OCI-LY3 (cell line): ENCODE data around the gene SECISBP2.
"Not testable (repeated sequence)": the region's sequence is repeated elsewhere in the genome, so short reads cannot be mapped to it uniquely, and the experiment has no call there.

Experiments
- H2AFZ ChIP-seq: fragments of 200-600, 300-600 bp; shearing (Covaris generic); 2 replicates; pipeline ENCODE4 v1.6.0; 2014; ENCODE audit warnings: antibody characterized with exemption, low read depth, low read length
- H3K27ac ChIP-seq: fragments of 200-600, 300-600 bp; sonication (generic); 2 replicates; pipeline ENCODE4 v1.5.1; 2014; ENCODE audit warnings: mild to moderate bottlenecking, low read length, moderate library complexity, mixed read lengths
- H3K27me3 ChIP-seq: fragments of 200-600, 300-600 bp; sonication (generic); 2 replicates; pipeline ENCODE4 v1.6.1; 2014; ENCODE audit warnings: low read depth, low read length, mixed read lengths
- H3K36me3 ChIP-seq: fragments of 200-600, 300-600 bp; sonication (generic); replicated peaks from 2 replicates; pipeline ENCODE3; 2014; ENCODE audit warnings: low read depth, low read length, mixed read lengths
- H3K4me1 ChIP-seq: fragments of 300-600, 200-600 bp; sonication (generic); 2 replicates; pipeline ENCODE4 v1.6.1; 2014; ENCODE audit warnings: low read length, mixed read lengths
- H3K4me2 ChIP-seq: fragments of 200-600, 300-600 bp; sonication (generic); 2 replicates; pipeline ENCODE4 v1.6.1; 2014; ENCODE audit warnings: low read length, mixed read lengths
- H3K4me3 ChIP-seq: fragments of 300-600, 200-600 bp; sonication (generic); 2 replicates; pipeline ENCODE4 v1.5.1; 2014; ENCODE audit warnings: antibody characterized with exemption, mild to moderate bottlenecking, low read length, moderate library complexity
- H3K79me2 ChIP-seq: fragments of 300-600, 200-600 bp; shearing (Covaris generic); 2 replicates; pipeline ENCODE4 v1.6.1; 2014; ENCODE audit warnings: mild to moderate bottlenecking, low read length, mixed read lengths
- H3K9ac ChIP-seq: fragments of 300-600, 200-600 bp; shearing (Covaris generic); 2 replicates; pipeline ENCODE4 v1.6.0; 2014; ENCODE audit warnings: mild to moderate bottlenecking, low read length, moderate library complexity
- H3K9me3 ChIP-seq: fragments of 200-600, 300-600 bp; shearing (Covaris generic); 2 replicates; pipeline ENCODE4 v1.6.1; 2014; ENCODE audit warnings: low read length, mixed read lengths; ENCODE audit not compliant: insufficient read depth
- H4K20me1 ChIP-seq: fragments of 200-600, 300-600 bp; sonication (generic); 2 replicates; pipeline ENCODE4 v1.6.1; 2016; ENCODE audit warnings: low read length, mixed read lengths; ENCODE audit not compliant: insufficient read depth
- EZH2phosphoT487 ChIP-seq: fragments of 200-600 bp; shearing (Covaris generic); IDR thresholded peaks from 2 replicates; pipeline ENCODE4 v1.6.1; 2018; ENCODE audit warnings: antibody characterized with exemption, mixed run types, low read depth
- TF ChIP-seq, protein P1 (sequence below): fragments of 200-600, 300-600 bp; sonication (generic); IDR thresholded peaks from 2 replicates; pipeline ENCODE4 v1.5.1; 2014; ENCODE audit warnings: antibody characterized with exemption, low read length, low read depth

SECISBP2 gene

DNA sequence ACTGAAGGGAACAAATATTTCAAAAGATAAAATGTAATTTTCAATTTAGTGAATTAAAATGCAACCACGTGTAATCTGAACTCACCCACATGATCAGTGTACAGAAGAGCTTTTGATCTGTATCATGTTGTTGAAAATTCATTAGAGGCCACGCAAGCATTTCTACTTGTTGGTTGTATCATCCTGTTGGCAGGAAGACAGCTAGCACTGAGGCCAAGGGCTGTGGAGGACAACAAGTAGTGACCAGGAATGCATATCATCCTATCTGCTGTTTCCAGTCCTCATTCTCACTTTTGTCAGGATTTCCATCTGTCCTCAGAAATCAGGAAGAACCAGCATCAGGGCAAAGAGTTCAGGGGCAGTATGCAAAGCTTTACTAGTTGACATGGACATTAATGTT, 37.2 kb upstream of the SECISBP2 start:
- no peak overlapping the region for H3K4me3 ChIP-seq
- no peak overlapping the region for H2AFZ ChIP-seq
- H3K27ac ChIP-seq: no peak overlapping the region
- TF ChIP-seq EZH2phosphoT487: no peak
- TF ChIP-seq, protein P1, sequence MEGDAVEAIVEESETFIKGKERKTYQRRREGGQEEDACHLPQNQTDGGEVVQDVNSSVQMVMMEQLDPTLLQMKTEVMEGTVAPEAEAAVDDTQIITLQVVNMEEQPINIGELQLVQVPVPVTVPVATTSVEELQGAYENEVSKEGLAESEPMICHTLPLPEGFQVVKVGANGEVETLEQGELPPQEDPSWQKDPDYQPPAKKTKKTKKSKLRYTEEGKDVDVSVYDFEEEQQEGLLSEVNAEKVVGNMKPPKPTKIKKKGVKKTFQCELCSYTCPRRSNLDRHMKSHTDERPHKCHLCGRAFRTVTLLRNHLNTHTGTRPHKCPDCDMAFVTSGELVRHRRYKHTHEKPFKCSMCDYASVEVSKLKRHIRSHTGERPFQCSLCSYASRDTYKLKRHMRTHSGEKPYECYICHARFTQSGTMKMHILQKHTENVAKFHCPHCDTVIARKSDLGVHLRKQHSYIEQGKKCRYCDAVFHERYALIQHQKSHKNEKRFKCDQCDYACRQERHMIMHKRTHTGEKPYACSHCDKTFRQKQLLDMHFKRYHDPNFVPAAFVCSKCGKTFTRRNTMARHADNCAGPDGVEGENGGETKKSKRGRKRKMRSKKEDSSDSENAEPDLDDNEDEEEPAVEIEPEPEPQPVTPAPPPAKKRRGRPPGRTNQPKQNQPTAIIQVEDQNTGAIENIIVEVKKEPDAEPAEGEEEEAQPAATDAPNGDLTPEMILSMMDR: no peak
- H3K9me3 ChIP-seq: no peaks in the 10 kb centered on the region
- no peaks in the 10 kb centered on the region for H3K36me3 ChIP-seq
- no peak overlapping the region for H3K9ac ChIP-seq
- no peaks in the 10 kb centered on the region for H4K20me1 ChIP-seq
- H3K79me2 ChIP-seq: no peaks in the 10 kb centered on the region
- H3K27me3 ChIP-seq: no peaks in the 10 kb centered on the region
- no peak overlapping the region for H3K4me2 ChIP-seq
- H3K4me1 ChIP-seq: no peaks in the 10 kb centered on the region

DNA sequence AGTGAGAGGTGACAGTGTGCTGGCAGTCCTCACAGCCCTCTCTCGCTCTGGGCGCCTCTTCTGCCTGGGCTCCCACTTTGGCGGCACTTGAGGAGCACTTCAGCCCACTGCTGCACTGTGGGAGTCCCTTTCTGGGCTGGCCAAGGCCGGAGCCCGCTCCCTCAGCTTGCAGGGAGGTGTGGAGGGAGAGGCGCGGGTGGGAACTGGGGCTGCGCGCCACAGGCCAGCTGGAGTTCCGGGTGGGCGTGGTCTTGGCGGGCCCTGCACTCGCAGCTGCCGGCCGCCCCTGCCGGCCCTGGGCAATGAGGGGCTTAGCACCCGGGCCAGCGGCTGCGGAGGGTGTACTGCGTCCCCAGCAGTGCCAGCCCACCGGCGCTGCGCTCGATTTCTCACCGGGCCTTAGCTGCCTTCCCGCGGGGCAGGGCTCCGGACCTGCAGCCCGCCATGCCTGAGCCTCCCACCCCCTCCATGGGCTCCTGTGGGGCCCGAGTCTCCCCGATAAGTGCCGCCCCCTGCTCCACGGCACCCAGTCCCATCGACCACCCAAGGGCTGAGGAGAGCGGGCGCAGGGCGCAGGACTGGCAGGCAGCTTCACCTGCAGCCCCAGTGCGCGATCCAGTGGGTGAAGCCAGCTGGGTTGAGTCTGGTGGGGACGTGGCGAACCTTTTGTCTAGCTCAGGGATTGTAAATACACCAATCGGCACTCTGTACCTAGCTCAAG, 35.9 kb upstream of the SECISBP2 start:
- not testable (repeated sequence) for H3K79me2 ChIP-seq, H2AFZ ChIP-seq, H3K4me3 ChIP-seq, H3K4me1 ChIP-seq, H3K27ac ChIP-seq, H3K9ac ChIP-seq, H4K20me1 ChIP-seq, H3K27me3 ChIP-seq, H3K4me2 ChIP-seq, H3K36me3 ChIP-seq, H3K9me3 ChIP-seq

DNA sequence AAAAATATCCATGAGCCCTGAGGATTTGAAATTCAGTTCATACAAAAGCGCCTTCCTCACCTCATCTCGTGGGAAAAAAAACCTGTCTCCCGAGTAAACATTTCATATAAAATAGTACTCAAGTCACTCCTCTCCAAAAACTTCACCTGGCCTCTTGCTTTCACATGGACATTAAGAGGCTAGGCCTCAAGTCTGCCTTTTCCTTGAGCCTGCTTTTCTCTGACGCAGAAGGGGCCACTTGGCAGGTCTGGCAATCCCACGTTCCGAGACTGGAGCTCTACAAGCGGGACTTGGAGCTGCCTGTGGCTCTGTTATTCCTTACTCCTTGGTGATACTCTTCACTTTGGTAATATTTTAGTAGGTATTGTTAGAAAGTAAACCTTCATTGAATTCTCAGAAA, 34.2 kb upstream of the SECISBP2 start:
- Histone ChIP-seq H3K36me3 (no peaks in the 10 kb centered on the region), H4K20me1 (no peaks in the 10 kb centered on the region), H2AFZ (no peak overlapping the region)

DNA sequence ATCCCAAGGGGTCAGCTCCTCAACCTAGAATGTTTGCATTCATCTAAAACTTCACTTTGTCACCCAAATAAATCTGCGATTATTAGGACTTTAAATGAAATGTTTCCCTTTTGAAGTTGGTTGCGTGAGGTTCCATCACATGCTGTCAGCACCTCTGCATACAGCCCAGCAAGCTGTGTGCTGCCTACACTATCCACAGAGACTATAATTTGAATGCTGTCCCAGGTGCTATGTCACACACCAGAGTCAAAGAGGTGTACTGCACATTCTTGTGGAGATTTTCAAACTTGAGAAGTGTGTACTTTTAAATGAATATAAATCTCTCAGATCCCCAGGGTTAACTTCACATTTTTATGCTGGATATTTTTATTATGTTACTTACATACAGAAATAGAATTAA, 26.6 kb upstream of the SECISBP2 start:
- Histone ChIP-seq H3K4me3 (no peak overlapping the region), H2AFZ (no peak overlapping the region), H3K4me1 (no peaks in the 10 kb centered on the region), H3K9ac (no peak overlapping the region), H3K36me3 (no peaks in the 10 kb centered on the region), H3K9me3 (no peaks in the 10 kb centered on the region), H3K79me2 (no peaks in the 10 kb centered on the region), H4K20me1 (no peaks in the 10 kb centered on the region), H3K27me3 (no peaks in the 10 kb centered on the region), H3K4me2 (no peak overlapping the region), H3K27ac (no peak overlapping the region)
- no peak for TF ChIP-seq EZH2phosphoT487
- TF ChIP-seq, protein P1: no peak

More for the DNA sequence above, 34.2 kb upstream of the SECISBP2 start:
- Histone ChIP-seq H3K9me3 (no peaks in the 10 kb centered on the region), H3K4me1 (no peaks in the 10 kb centered on the region), H3K4me2 (no peak overlapping the region), H3K4me3 (no peak overlapping the region), H3K27ac (no peak overlapping the region), H3K9ac (no peak overlapping the region), H3K27me3 (no peaks in the 10 kb centered on the region), H3K79me2 (no peaks in the 10 kb centered on the region)
- TF ChIP-seq EZH2phosphoT487: no peak
- TF ChIP-seq, protein P1: no peak

DNA sequence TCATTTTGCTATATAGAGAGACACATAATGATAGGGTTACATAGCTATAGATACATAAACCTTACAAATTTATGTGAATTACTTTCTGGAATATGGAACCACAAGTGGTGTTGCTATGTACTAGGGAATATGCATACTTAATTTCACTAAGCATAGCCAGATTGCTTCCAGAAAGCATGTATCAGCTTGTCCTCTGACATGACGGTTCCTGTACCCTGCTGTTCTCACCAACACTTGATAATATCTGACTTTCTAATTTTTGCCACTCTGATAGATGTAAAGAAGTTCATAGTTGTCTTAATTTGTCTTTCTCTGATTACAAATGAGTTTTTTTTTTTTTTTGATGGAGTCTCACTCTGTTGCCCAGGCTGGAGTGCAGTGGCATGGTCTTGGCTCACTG, 25.3 kb upstream of the SECISBP2 start:
- no peak overlapping the region for H3K4me3 ChIP-seq
- H3K36me3 ChIP-seq: no peaks in the 10 kb centered on the region
- no peak overlapping the region for H2AFZ ChIP-seq
- H3K79me2 ChIP-seq: no peaks in the 10 kb centered on the region
- H3K9ac ChIP-seq: no peak overlapping the region
- H3K27me3 ChIP-seq: no peaks in the 10 kb centered on the region
- TF ChIP-seq, protein P1: no peak
- TF ChIP-seq EZH2phosphoT487: no peak
- H3K27ac ChIP-seq: no peak overlapping the region
- no peak overlapping the region for H3K4me2 ChIP-seq
- H3K9me3 ChIP-seq: no peaks in the 10 kb centered on the region
- no peaks in the 10 kb centered on the region for H4K20me1 ChIP-seq
- no peaks in the 10 kb centered on the region for H3K4me1 ChIP-seq
